ENCODE data around the gene ADAM15. TPM values are rescaled to one million over a fixed set of nuclear protein-coding genes. Genes with fewer than 3 reads are reported as not detected.

Gene ADAM15
- polyA plus RNA-seq, 3 donors = 31.5 to 61.4 (median 57.2) TPM

- peak in 1 of 11 donors; percentile 76 for DNase-seq (ENCODE audit: extremely low read depth in 1 of 11, low read depth in 9 of 11, low spot score in 4 of 11)
Measured at GRCh38 chr1:155078469-155079209, 27.5 kb downstream of the ADAM15 start, which contains the start of gene EFNA3. Gene EFNA3, plus strand, starts transcription at chr1:155078837. Its CDS starts 105 bp downstream, at chr1:155078942.

GRCh38 chr1:155079210-155079486, 28.0 kb downstream of the ADAM15 start:
- DNase-seq (ENCODE audit: extremely low read depth in 1 of 11, low read depth in 9 of 11, low spot score in 4 of 11) = no peak

GRCh38 chr1:155079487-155080311, 28.6 kb downstream of the ADAM15 start:
- no peak for DNase-seq (ENCODE audit: extremely low read depth in 1 of 11, low read depth in 9 of 11, low spot score in 4 of 11)

GRCh38 chr1:155080312-155081228, 29.5 kb downstream of the ADAM15 start:
- peak in 4 of 11 donors; percentile 74 to 80 (median 78) for DNase-seq (ENCODE audit: extremely low read depth in 1 of 11, low read depth in 9 of 11, low spot score in 4 of 11)

- no peak for DNase-seq (ENCODE audit: extremely low read depth in 1 of 11, low read depth in 9 of 11, low spot score in 4 of 11)
Measured at GRCh38 chr1:155081472-155082300, 30.6 kb downstream of the ADAM15 start.

GRCh38 chr1:155082301-155083051, 31.4 kb downstream of the ADAM15 start:
- no peak for DNase-seq (ENCODE audit: extremely low read depth in 1 of 11, low read depth in 9 of 11, low spot score in 4 of 11)

GRCh38 chr1:155083052-155083541, 32.0 kb downstream of the ADAM15 start:
- no peak for DNase-seq (ENCODE audit: extremely low read depth in 1 of 11, low read depth in 9 of 11, low spot score in 4 of 11)

- no peak for DNase-seq (ENCODE audit: extremely low read depth in 1 of 11, low read depth in 9 of 11, low spot score in 4 of 11)
Measured at GRCh38 chr1:155083865-155084721, 33.0 kb downstream of the ADAM15 start.

GRCh38 chr1:155084722-155085503, 33.8 kb downstream of the ADAM15 start:
- DNase-seq (ENCODE audit: extremely low read depth in 1 of 11, low read depth in 9 of 11, low spot score in 4 of 11) = peak; percentile 94 to 98 (median 97)

- no peak for DNase-seq (ENCODE audit: extremely low read depth in 1 of 11, low read depth in 9 of 11, low spot score in 4 of 11)
Measured at GRCh38 chr1:155085504-155086127, 34.5 kb downstream of the ADAM15 start.

- DNase-seq (ENCODE audit: extremely low read depth in 1 of 11, low read depth in 9 of 11, low spot score in 4 of 11) = no peak
Measured at GRCh38 chr1:155086128-155086741, 35.1 kb downstream of the ADAM15 start.

- DNase-seq (ENCODE audit: extremely low read depth in 1 of 11, low read depth in 9 of 11, low spot score in 4 of 11) = no peak
Measured at GRCh38 chr1:155086856-155087535, 35.9 kb downstream of the ADAM15 start.

GRCh38 chr1:155091071-155092051, 40.2 kb downstream of the ADAM15 start:
- DNase-seq (ENCODE audit: extremely low read depth in 1 of 11, low read depth in 9 of 11, low spot score in 4 of 11) = peak in 2 of 11 donors; percentile 69 to 76

All from renal cortex interstitium (tissue), 11 donors.